ENCODE results near the gene GPHA2.
A peak's percentile ranks its signal among the peaks of the same experiment; 100 is the strongest.

GPHA2 gene

DNA sequence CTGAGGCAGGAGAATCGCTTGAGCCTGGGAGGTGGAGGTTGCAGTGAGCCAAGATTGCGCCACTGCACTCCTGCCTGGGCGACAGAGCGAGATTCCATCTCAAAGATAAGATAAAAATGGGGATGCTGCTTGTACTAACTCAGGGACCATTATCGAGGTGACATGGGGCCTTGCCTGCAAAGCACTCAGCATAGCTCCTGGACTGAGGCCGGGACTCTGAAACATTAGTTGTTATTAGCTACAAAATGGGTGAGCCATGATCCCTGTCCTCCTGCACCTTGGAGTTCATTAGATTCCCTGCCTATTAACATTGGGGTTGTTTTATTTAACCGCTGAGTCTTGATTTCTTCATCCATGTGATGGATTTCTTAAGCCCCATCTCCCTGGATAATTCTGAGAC lies 6.1 kb downstream of the GPHA2 start:
- DNase-seq, result no peak

GRCh38 chr11:64928957-64929356 lies 6.7 kb downstream of the GPHA2 start:
- no peak for DNase-seq

- DNase-seq, result no peak
These were observed 9.0 kb downstream of the GPHA2 start for GRCh38 chr11:64926689-64927088.

DNA sequence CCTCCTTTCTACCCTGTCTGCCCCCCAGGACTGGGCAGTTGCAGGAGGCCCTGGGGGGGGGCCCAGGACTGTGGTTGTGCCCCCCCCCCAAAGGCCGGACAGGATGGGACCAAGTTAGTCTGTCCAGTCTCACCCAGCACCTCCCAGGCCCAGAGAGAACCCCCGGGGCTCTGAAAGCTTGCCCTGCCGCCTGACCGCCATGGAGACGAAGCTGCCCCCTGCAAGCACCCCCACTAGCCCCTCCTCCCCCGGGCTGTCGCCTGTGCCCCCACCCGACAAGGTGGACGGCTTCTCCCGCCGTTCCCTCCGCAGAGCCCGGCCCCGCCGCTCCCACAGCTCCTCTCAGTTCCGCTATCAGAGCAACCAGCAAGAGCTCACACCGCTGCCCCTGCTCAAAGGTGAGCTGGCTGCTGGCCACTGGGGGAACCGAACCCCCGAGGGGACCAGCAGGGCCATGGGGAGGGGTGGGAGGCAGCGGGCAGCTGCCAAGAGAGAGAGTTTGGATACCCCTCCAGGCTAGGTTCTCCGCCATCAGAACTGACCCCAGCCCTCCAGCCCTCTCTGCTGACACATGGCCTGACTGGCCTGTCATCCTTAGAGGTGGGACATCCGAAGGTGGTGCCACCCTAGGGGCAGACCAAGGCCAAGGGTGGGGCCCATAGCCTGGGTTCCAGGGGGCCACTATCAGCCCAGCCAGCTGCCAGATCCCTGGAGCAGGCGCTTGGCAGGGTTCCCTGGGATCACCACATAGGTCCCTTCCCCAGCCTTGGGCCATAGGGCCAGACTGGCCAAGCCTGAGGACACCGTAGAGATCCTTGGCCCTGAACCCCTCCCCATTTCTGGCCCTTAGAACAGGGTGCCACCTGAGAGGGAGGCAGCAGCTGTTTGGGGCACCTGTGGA lies 9.9 kb downstream of the GPHA2 start:
- no peak for DNase-seq

- peak; percentile 29 for DNase-seq
These were observed 10.8 kb downstream of the GPHA2 start for GRCh38 chr11:64924910-64925284.

DNA sequence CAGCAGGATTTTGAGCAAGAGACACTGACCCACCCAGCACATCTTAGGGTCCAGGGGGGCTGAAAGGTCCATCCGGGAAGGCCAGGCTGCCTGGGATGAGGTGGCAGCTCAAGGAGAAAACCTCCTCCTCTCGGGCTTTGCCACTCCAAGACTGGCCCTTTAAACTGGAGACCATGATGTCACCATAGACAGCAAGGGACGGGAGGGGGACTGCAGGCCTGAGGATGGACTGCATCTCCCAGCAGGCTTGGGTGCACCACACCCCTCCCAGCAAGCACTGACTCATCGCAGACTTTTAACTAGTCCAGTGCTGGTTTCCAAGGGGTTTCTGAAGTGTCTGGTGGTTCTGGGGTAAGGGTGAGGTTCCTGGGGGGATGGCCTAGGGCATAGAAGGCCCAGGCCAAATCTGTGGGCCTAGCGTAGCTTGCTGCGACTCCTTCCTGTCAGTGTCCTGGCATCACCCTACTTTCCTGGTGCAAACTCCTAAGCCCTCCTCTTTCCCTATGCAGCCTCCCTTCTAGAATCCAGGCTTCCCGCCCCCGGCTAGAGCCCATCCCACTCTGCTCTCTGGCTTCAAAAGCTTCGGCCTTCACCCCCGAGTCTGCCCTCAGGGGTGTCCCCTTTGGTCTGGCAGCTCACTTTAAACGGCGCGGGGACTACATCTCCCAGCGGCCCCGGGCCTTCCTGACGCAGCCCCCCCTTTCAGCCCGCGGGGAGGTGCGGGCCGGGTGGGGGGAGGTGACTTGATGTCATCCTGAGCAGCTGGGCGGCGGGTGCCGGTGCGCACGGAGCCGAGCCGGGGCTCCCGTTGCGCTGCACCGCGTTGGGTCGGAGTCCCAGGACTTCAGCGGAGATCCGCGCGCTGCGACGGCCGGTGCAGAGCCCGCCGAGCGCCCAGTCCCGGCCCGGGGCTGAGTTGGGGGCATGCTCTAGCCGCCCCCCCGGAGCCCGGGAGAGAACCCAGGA lies 11.5 kb downstream of the GPHA2 start, which contains the start of gene PPP2R5B:
TSS of gene PPP2R5B (plus strand) at position 746 of the 966 bp plus-strand sequence. CDS start 1,046 bp downstream, outside the sequence.
- DNase-seq, result peak; percentile 92

- no peak for DNase-seq
These were observed 12.5 kb downstream of the GPHA2 start for GRCh38 chr11:64923151-64923661.

- DNase-seq, result no peak
These were observed 14.3 kb downstream of the GPHA2 start for GRCh38 chr11:64921384-64921783.

DNA sequence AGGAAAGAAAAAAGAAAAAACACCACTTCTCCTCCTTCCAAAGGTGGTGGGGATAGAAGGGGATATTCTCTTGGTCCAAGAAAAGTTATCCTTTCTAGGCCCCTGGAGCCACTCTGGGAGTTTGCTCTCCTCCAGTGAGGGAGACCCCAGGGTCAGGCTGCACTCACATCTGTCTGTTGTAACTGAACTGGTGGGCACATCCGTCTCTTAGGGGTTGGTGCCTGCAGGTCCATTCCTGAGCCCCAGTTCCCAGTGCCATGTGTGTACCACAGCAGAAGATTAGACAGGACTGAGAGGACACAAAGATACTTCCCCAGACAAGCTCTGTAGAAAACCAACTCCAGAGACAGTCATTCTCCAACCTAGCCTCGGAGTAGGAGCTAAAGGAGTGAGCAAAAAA lies 15.6 kb downstream of the GPHA2 start:
- no peak for DNase-seq

GRCh38 chr11:64919627-64920026 lies 16.1 kb downstream of the GPHA2 start:
- no peak for DNase-seq

- no peak for DNase-seq
These were observed 17.7 kb downstream of the GPHA2 start for GRCh38 chr11:64918017-64918416.

DNA sequence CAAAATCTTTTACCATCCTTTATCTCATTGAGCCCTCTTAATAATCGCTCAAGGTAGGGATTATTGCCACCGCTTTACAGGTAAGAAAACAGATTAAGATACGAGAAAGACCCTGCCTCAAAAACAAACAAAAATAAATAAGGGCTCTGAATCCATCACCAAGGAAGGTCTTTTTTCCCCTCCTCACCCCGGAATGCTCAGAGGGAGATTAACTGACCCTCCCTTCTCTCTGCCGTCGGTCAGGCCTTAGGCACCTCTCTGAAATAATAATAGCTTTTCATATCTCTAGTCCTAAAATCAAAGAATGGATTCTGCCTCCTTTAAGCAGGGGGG lies 18.1 kb downstream of the GPHA2 start:
- DNase-seq, result no peak

GRCh38 chr11:64916775-64917662 lies 18.7 kb downstream of the GPHA2 start, which contains the start of gene ATG2A:
Gene ATG2A, minus strand, starts transcription at chr11:64917209. Its CDS starts 74 bp downstream, at chr11:64917135.
- DNase-seq, result peak; percentile 100

GRCh38 chr11:64916040-64916774 lies 19.5 kb downstream of the GPHA2 start:
- DNase-seq, result peak; percentile 27

GRCh38 chr11:64915376-64915887 lies 20.3 kb downstream of the GPHA2 start:
- no peak for DNase-seq

DNA sequence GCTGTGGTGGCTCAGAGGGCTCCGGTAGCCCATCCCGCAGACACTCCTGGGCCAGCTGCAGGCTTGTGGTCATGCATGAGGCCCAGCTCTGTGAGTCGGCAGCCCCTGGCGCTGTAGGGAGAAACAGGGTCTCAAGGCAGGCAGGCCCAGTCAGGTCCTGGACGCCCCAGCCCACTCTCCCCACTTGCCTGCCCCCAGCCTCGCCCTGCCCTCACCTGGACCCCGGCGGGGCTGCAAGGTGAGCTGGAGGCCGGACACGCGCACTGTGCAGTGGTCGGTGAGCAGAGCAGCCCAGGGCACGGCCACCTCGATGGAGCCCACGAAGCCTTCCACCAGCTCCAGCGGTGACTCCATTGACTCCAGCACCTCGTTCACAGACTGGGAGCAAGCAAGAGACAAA lies 21.6 kb downstream of the GPHA2 start:
- DNase-seq, result no peak

GRCh38 chr11:64913171-64913727 lies 22.4 kb downstream of the GPHA2 start:
- DNase-seq, result no peak

GRCh38 chr11:64911689-64912088 lies 24.0 kb downstream of the GPHA2 start:
- no peak for DNase-seq

GRCh38 chr11:64911142-64911541 lies 24.6 kb downstream of the GPHA2 start:
- DNase-seq, result no peak

DNA sequence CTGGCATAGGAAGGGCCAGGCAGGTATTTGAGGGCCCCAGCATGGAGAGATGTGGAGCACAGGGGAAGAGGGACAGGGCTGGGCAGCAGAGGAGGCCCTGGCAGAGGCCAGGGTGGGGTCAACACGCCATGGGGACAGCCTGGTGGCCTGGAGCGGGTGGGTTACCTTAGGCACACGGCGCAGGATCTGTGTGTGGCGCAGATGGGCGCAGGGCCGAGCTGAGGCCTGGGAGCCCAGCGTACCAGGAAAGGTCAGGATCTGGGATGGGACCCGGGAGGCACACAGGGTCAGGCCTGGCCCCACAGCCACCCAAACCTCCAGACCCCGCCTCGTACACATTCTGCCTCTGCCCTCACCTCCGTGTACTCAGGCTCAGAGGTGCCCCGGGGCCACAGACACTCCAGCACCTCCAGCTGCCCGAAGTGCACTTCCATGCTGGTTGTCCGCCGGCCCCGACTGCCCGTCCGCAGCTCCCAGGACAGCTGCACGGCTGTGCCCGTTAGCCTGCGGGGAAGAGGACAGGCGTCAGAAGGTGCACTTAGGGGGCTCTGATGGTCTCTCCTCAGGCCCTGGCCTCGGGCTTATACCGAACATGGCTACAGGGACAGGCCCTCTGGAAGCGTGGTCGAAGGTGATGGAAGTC lies 25.1 kb downstream of the GPHA2 start:
- no peak for DNase-seq

All from stimulated activated CD4-positive, alpha-beta T cell treated with anti-CD3 and anti-CD28 coated beads, Interleukin-15, amount 100 ng/mL, for 24 hours (primary cell).